Measurements from ENCODE around the gene MCM5.

DNA sequence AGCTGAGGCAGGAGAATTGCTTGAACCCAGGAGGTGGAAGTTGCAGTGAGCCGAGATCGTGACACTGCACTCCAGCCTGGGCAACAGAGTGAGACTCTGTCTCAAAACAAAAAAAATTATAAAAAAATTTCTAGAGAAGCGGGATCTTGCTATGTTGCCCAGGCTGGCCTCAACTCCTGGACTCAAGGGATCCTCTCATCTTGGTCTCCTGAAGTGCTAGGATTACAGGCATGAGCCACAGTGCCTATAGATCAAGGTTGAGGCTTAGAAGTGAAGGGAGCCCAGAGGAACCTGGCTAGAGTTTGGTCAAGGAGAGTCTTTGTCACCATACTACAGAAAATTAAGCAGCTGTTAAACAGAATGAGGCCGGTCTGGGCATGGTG is 1.4 kb upstream of the MCM5 start:
- TF ChIP-seq CTCF (IDR thresholded peaks at IDR 0.05; ENCODE audit: low read length) (no peak), EZH2 (IDR thresholded peaks at IDR 0.05; ENCODE audit: borderline replicate concordance, low read length) (no peak)
